ENCODE data around the gene SGSM2. TPM values are rescaled to one million over a fixed set of nuclear protein-coding genes. Genes with fewer than 3 reads are reported as not detected.

The SGSM2 gene
- total RNA-seq, 1 experiment from 2014 or later: 65.6 TPM

GRCh38 chr17:2392252-2393173 lies 55.2 kb downstream of the SGSM2 start:
- H3K4me3 Mint-ChIP-seq (ENCODE audit: unreplicated experiment): peak overlapping the region; percentile 84
- TF ChIP-seq CTCF (IDR thresholded peaks at IDR 0.05; ENCODE audit: insufficient read depth in 1 of 2, low read depth in 1 of 2, low read length in 1 of 2, severe bottlenecking in 1 of 2, unreplicated experiment in 1 of 2): no peak
- peak; percentile 96 to 99 for DNase-seq
- no peaks in the 10 kb centered on the region for H3K9me3 Mint-ChIP-seq (ENCODE audit: unreplicated experiment)
- Histone ChIP-seq H3K36me3 (ENCODE audit: control insufficient read depth, insufficient read depth, low read length) (no peaks in the 10 kb centered on the region), H3K9me3 (no peaks in the 10 kb centered on the region), H3K4me3 (ENCODE audit: low read depth, low read length) (peak overlapping the region; percentile 96), H3K27me3 (replicated peaks; ENCODE audit: control insufficient read depth, insufficient read depth, low read length) (no peaks in the 10 kb centered on the region), H3K4me1 (peaks cover 29% of the 10 kb centered on the region)
- CTCF ChIA-PET: interaction anchor here (0.6 to 4.6 kb wide), 5 partner anchors 9 to 197 kb away, joined by 3 to 53 read pairs (median 14); no protein-coding TSS in a partner anchor
- peaks cover 57% of the 10 kb centered on the region for H3K36me3 Mint-ChIP-seq (ENCODE audit: insufficient read depth, unreplicated experiment)
- TSS peak; percentile 63 for BruUV-seq (replicated peaks)
- POLR2A ChIA-PET: interaction anchor here (0.6 to 3.2 kb wide), 10 partner anchors 9 to 102 kb away, joined by 3 to 23 read pairs (median 4); partner anchors contain the start of genes SMG6, SRR and TSR1
- H3K4me1 Mint-ChIP-seq (ENCODE audit: low read depth, unreplicated experiment): peaks cover 17% of the 10 kb centered on the region
- H3K27me3 Mint-ChIP-seq (ENCODE audit: insufficient read depth, unreplicated experiment): no peaks in the 10 kb centered on the region
- intact Hi-C loops (cut with micrococcal nuclease; ENCODE audit: unreplicated experiment): loop anchor here (1.0 kb wide), 1 partner anchor 9 kb away; the partner anchor contains the start of gene MNT
- peak overlapping the region; percentile 85 for H3K27ac Mint-ChIP-seq (ENCODE audit: unreplicated experiment)

GRCh38 chr17:2393174-2393953 lies 56.1 kb downstream of the SGSM2 start:
- no peaks in the 10 kb centered on the region for H3K36me3 ChIP-seq (ENCODE audit: control insufficient read depth, insufficient read depth, low read length)
- TF ChIP-seq CTCF (IDR thresholded peaks at IDR 0.05; ENCODE audit: insufficient read depth in 1 of 2, low read depth in 1 of 2, low read length in 1 of 2, severe bottlenecking in 1 of 2, unreplicated experiment in 1 of 2): no peak
- H3K4me3 ChIP-seq (ENCODE audit: low read depth, low read length): peak overlapping the region; percentile 96
- H3K9me3 Mint-ChIP-seq (ENCODE audit: unreplicated experiment): no peaks in the 10 kb centered on the region
- no TSS peak for BruUV-seq (replicated peaks)
- DNase-seq: peak; percentile 92 to 94
- H3K9me3 ChIP-seq: no peaks in the 10 kb centered on the region
- CTCF ChIA-PET: interaction anchor here (1.4 to 4.6 kb wide), 4 partner anchors 8 to 41 kb away, joined by 7 to 53 read pairs (median 24); no protein-coding TSS in a partner anchor
- POLR2A ChIA-PET: interaction anchor here (0.6 to 3.2 kb wide), 9 partner anchors 8 to 101 kb away, joined by 3 to 23 read pairs (median 6); partner anchors contain the start of genes SMG6, SRR and TSR1
- peak overlapping the region; percentile 85 for H3K27ac Mint-ChIP-seq (ENCODE audit: unreplicated experiment)
- H3K27me3 Mint-ChIP-seq (ENCODE audit: insufficient read depth, unreplicated experiment): no peaks in the 10 kb centered on the region
- intact Hi-C loops (cut with micrococcal nuclease; ENCODE audit: unreplicated experiment): no loop called here
- peaks cover 23% of the 10 kb centered on the region for H3K4me1 Mint-ChIP-seq (ENCODE audit: low read depth, unreplicated experiment)
- H3K27me3 ChIP-seq (replicated peaks; ENCODE audit: control insufficient read depth, insufficient read depth, low read length): no peaks in the 10 kb centered on the region
- H3K4me1 ChIP-seq: peaks cover 38% of the 10 kb centered on the region
- peaks cover 52% of the 10 kb centered on the region for H3K36me3 Mint-ChIP-seq (ENCODE audit: insufficient read depth, unreplicated experiment)
- peak overlapping the region; percentile 84 for H3K4me3 Mint-ChIP-seq (ENCODE audit: unreplicated experiment)
